Measurements from ENCODE around the gene TNFRSF4.

DNA sequence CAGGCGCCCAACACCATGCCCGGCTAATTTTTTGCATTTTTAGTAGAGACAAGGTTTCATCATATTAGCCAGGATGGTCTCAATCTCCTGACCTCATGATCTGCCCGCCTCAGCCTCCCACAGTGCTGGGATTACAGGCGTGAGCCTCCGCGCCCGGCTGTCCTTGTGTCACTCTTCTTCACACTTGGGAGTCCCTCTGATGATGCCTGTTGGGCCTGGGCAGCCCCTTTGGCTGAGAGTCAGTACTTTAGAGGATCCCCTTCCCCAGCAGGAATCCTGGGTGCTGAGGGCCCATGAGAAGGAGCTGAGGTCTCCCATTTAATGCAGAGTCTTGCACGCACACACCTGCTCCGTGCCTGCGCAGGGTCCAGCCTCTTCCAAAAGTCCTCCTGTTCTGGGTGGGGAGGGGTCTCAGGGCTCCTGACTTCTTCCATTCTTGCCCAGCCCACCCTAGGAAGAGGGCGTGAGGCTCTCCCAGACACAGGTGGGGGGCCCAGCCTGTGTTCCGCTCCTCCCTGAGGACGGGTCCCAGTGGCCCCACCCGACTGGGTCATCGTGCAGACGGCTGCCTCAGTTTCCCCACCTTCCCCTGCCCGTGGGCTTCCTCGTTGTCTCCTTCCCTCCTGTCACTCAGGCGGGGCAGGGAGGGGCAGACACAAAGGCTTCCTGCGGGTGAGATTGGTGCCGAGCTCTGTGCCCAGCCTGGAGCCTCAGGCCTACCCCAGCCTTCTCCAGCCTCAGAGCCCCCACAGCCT, 36.3 kb downstream of the TNFRSF4 start:
- TF ChIP-seq POLR2AphosphoS5 (IDR thresholded peaks at IDR 0.05) (no peak), CTCF (IDR thresholded peaks at IDR 0.05 in 8 of 11, conservative IDR thresholded peaks at IDR 0.05 in 3 of 11) (no peak), POLR2A (IDR thresholded peaks at IDR 0.05) (no peak)

Data from spleen (tissue), 7 donors.